ENCODE measurements around the gene WASF3. TPM values are rescaled to one million over a fixed set of nuclear protein-coding genes. Genes with fewer than 3 reads are reported as not detected.

WASF3 gene
- total RNA-seq, 1 experiment from 2014 or later, result 3.4 TPM

- H3K4me3 ChIP-seq (replicated peaks in 1 of 2; ENCODE audit: low read depth in 1 of 2, low read length in 2 of 2), result no peak overlapping the region
- H3K9ac ChIP-seq (ENCODE audit: low read length), result no peak overlapping the region
- peaks cover 14% of the 10 kb centered on the region; the same call in 1 of the 2 replicates for H3K27me3 ChIP-seq (ENCODE audit: insufficient read depth, low read length)
- peaks cover 0 to 2% of the 10 kb centered on the region in 2 experiments; a peak in 2 of 4 replicates for H3K4me1 ChIP-seq (ENCODE audit: control insufficient read depth in 1 of 2, insufficient read depth in 2 of 2, low read length in 2 of 2)
- no peaks in the 10 kb centered on the region for H4K20me1 ChIP-seq (ENCODE audit: insufficient read depth)
- POLR2A ChIA-PET, result no interaction called here
- no peaks in the 10 kb centered on the region for H3K79me2 ChIP-seq (ENCODE audit: insufficient read depth, low read length)
- no peaks in the 10 kb centered on the region for H3K36me3 ChIP-seq (ENCODE audit: control insufficient read depth in 1 of 2, insufficient read depth in 2 of 2, low read length in 2 of 2)
- CTCF ChIA-PET, result no interaction called here
- ATAC-seq (no peak), DNase-seq (ENCODE audit: low read depth, low spot score) (no peak)
- H3K4me2 ChIP-seq (ENCODE audit: low read length), result no peak overlapping the region
- no peaks in the 10 kb centered on the region for H3K9me3 ChIP-seq (ENCODE audit: control insufficient read depth in 1 of 2, insufficient read depth in 1 of 2, low read depth in 1 of 2, low read length in 2 of 2)
- BruUV-seq (replicated peaks), result no TSS peak
- no peak overlapping the region for H2AFZ ChIP-seq (ENCODE audit: low read depth, low read length, poor library complexity, severe bottlenecking)
- H3K27ac ChIP-seq (ENCODE audit: low read depth, low read length), result no peak overlapping the region
- TF ChIP-seq ELF1 (IDR thresholded peaks at IDR 0.05; ENCODE audit: borderline replicate concordance, low read depth) (no peak), SRF (IDR thresholded peaks at IDR 0.05; ENCODE audit: low read depth) (no peak), SIN3A (IDR thresholded peaks at IDR 0.05; ENCODE audit: low read depth) (no peak), CEBPB (IDR thresholded peaks at IDR 0.05; ENCODE audit: low read depth) (no peak), ZBTB33 (IDR thresholded peaks at IDR 0.05; ENCODE audit: extremely low read depth, insufficient replicate concordance, low read length) (no peak), TCF7L2 (IDR thresholded peaks at IDR 0.05; ENCODE audit: borderline replicate concordance, extremely low read depth, insufficient read depth, insufficient read length) (no peak), EZH2phosphoT487 (IDR thresholded peaks at IDR 0.05; ENCODE audit: borderline replicate concordance) (no peak), ZFX (IDR thresholded peaks at IDR 0.05) (no peak)
- RAD21 ChIA-PET (ENCODE audit: low non-redundant PET in 1 of 2, low total read pairs in 2 of 2, uncharacterized antibody in 2 of 2, unreplicated experiment in 2 of 2), result no interaction called here
- H3K9me2 ChIP-seq (ENCODE audit: insufficient read depth), result no peaks in the 10 kb centered on the region
- intact Hi-C loops (cut with micrococcal nuclease), result no loop called here
Observed at GRCh38 chr13:26668357-26669146, 111.1 kb downstream of the WASF3 start.
